VCaP (cell line): ENCODE measurements around the gene RPS10.
"Not testable (repeated sequence)": the region's sequence is repeated elsewhere in the genome, so short reads cannot be mapped to it uniquely, and the experiment has no call there.

Experiments used
- H3K27ac ChIP-seq: fragments of 450-650 bp; 2 replicates; pipeline ENCODE4 v1.5.1; 2017
- CTCF ChIP-seq: fragments of 450-650 bp; conservative IDR thresholded peaks from 2 replicates; pipeline ENCODE4 v1.5.1; 2017; ENCODE audit warnings: mild to moderate bottlenecking, moderate library complexity

The RPS10 gene

GRCh38 chr6:34374508-34374907, 51.4 kb downstream of the RPS10 start:
- no peak for TF ChIP-seq CTCF
- H3K27ac ChIP-seq: no peak overlapping the region

- no peak overlapping the region for H3K27ac ChIP-seq
- no peak for TF ChIP-seq CTCF
These were observed 51.8 kb downstream of the RPS10 start for GRCh38 chr6:34374069-34374468.

- TF ChIP-seq CTCF: no peak
- no peak overlapping the region for H3K27ac ChIP-seq
These were observed 52.4 kb downstream of the RPS10 start for GRCh38 chr6:34373511-34373910.

- not testable (repeated sequence) for H3K27ac ChIP-seq
These were observed 54.0 kb downstream of the RPS10 start for GRCh38 chr6:34371865-34372264.

- no peak for TF ChIP-seq CTCF
- no peak overlapping the region for H3K27ac ChIP-seq
These were observed 55.5 kb downstream of the RPS10 start for GRCh38 chr6:34370361-34370760.

- no peak for TF ChIP-seq CTCF
- no peak overlapping the region for H3K27ac ChIP-seq
These were observed 56.5 kb downstream of the RPS10 start for GRCh38 chr6:34369385-34369784.
